GM12801 (cell line): ENCODE results near the gene UNC5CL.

Experiments used
- CTCF ChIP-seq: IDR thresholded peaks from one replicate; pipeline ENCODE4 v1.5.1; 2011; ENCODE audit warnings: control low read depth; ENCODE audit not compliant: insufficient read length; ENCODE audit errors: extremely low read depth

Gene UNC5CL

GRCh38 chr6:41045664-41046063, 6.6 kb upstream of the UNC5CL start:
- no peak for TF ChIP-seq CTCF

DNA sequence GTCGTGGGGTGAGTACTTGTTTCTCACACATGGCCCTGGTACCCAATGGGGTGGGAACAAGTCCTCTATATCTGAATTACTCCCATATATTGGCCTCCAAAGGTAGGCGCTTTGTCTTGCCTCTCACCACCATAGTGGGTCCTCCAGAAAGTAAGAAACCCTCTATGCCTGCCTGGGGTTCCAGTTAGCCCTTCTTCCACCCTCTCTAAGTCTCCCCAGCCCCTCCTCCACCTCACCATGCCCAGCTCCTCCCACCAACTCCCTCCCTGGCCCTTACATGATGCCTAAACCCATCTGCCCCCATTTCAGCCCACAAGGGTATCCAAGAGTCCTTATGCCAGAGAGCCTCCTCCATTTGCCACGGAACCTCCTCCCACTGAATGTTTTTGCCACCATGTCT, 4.1 kb upstream of the UNC5CL start:
- TF ChIP-seq CTCF = no peak

DNA sequence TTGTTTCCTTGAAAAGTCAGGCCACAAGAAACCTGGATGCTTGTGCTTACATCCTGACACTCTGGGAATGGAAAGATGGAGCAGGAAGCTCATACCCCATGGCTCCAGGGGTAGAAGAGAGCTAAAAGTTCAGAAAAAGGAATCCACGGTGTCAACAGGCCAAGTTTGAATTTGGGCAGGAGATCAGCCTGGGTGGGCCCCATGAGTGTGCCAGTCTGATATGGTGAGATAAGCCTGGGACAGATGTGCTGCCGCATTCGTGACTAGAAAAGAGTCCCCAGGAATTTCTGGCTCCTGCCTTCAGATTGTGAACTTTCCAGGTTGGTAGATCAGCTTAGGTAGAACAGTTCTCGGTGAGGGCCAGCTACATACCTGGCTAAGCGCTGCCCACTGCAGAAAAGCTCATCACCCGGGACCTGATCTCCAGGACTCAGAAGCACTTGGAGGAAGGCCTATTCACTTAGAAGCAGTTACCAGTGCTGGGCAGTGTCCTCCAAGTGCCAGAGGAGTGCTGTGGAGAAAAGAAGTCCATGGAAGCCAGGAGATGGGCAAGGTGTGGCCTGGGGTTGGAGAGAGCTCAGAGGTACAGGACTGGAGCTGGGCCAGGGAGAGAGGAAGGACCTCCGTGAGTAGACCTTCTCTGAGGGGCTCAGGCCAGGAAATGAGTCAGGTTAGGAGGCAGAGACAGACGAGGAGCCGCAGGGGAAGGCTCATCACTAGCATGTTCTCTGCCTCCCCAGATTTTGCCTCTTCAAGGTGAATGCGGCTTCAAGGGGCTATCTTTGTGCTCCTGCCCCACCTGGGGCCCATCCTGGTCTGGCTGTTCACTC, 3.4 kb upstream of the UNC5CL start, which contains the start of gene TSPO2:
TSPO2 (plus strand) TSS at position 242 of the 830 bp plus-strand sequence; CDS start at position 761, 519 bp downstream.
- TF ChIP-seq CTCF = no peak

- no peak for TF ChIP-seq CTCF
Measured at GRCh38 chr6:41040940-41041536, 2.0 kb upstream of the UNC5CL start.

DNA sequence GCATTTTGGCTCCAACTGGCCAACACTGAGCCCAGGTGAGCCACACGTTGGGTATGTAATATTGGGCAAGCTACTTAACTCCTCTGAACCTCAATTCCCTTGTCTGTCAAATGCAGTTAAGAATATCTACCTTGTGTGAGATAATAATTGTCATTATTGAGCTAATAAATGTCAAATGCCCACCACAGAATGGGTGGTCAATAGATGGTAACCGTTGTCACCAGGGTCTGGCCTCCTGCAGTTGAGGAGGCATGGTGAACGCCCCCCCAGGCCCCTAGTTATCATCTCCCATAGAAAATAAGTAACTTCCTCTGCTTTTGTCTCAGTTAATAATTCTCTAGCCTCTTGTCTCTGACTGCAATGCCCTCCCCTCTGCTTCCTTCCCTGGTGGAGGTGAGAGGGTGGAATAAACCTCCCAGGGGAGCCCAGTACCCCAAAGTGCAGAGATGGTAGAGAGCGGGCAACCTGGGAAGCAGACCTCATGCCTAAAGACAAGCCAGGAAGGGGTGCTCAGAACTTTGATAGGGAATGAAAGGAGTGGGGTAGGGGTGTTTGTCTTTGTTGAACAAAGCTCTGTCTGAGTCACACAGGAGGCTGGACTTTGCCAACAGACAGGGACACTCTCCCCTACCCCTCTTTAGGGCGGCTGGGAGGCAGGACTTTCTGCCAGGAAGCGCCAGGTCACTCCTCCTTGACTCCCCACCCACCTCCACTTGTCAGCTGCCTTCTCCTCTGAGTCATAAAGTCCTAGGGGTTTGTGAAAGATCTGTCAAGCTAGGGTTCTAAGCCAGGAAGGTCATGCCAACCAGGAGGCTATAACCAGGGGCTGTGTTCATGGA, 1.3 kb upstream of the UNC5CL start:
- no peak for TF ChIP-seq CTCF

- TF ChIP-seq CTCF = no peak
Measured at GRCh38 chr6:41038205-41038604, 816 bp downstream of the UNC5CL start.

GRCh38 chr6:41037107-41037900, 1.7 kb downstream of the UNC5CL start:
- TF ChIP-seq CTCF = no peak
